Mesenchymal stem cell (in vitro differentiated cells and primary cell): ENCODE measurements around the gene BDKRB2.

ENCODE experiments used
- DNase-seq: peaks from one replicate; pipeline ENCODE4 v3.0.0-alpha.2; 2013
- H2AFZ ChIP-seq: one replicate; pipeline ENCODE4 v1.6.1; 2013; ENCODE audit warnings: low read depth, mild to moderate bottlenecking, control low read depth, inconsistent platforms, low read length, moderate library complexity
- H2AK5ac ChIP-seq: 2 replicates; pipeline ENCODE4 v1.6.1; 2013; ENCODE audit warnings: low read length, moderate library complexity, mild to moderate bottlenecking, inconsistent platforms; ENCODE audit not compliant: severe bottlenecking
- H2BK120ac ChIP-seq: one replicate; pipeline ENCODE4 v1.6.1; 2013; ENCODE audit warnings: low read depth, mild to moderate bottlenecking, inconsistent platforms, low read length, moderate library complexity
- H2BK12ac ChIP-seq, 2 experiments: one replicate each; pipeline ENCODE4 v1.6.1; 2013; ENCODE audit warnings: inconsistent platforms in 2 of 2, low read length in 2 of 2, mild to moderate bottlenecking in 2 of 2, moderate library complexity in 2 of 2, control low read depth in 1 of 2
- H2BK15ac ChIP-seq: one replicate; pipeline ENCODE4 v1.6.1; 2013; ENCODE audit warnings: mild to moderate bottlenecking, low read depth, inconsistent platforms; ENCODE audit not compliant: poor library complexity, severe bottlenecking
- H2BK5ac ChIP-seq: 2 replicates; pipeline ENCODE4 v1.6.1; 2013; ENCODE audit warnings: low read depth, mild to moderate bottlenecking, low read length, control low read depth, inconsistent platforms; ENCODE audit not compliant: poor library complexity, severe bottlenecking
- H3K14ac ChIP-seq, 2 experiments: one replicate each; pipeline ENCODE4 v1.6.1; 2013; ENCODE audit warnings: inconsistent platforms in 2 of 2, low read length in 2 of 2, control low read depth in 1 of 2, mild to moderate bottlenecking in 1 of 2, moderate library complexity in 1 of 2
- H3K18ac ChIP-seq, 2 experiments: one replicate each; pipeline ENCODE4 v1.6.1; 2013; ENCODE audit warnings: inconsistent platforms in 2 of 2, low read length in 2 of 2, control low read depth in 1 of 2, low read depth in 1 of 2, mild to moderate bottlenecking in 1 of 2
- H3K23ac ChIP-seq, 2 experiments: one replicate each; pipeline ENCODE4 v1.6.1; 2013; ENCODE audit warnings: inconsistent platforms in 2 of 2, low read length in 2 of 2, mild to moderate bottlenecking in 2 of 2, moderate library complexity in 2 of 2, control low read depth in 1 of 2
- H3K27ac ChIP-seq: 2 replicates; pipeline ENCODE4 v1.5.1; 2013; ENCODE audit warnings: mild to moderate bottlenecking, moderate library complexity, low read length, control low read depth, inconsistent platforms; ENCODE audit not compliant: poor library complexity, severe bottlenecking
- H3K27me3 ChIP-seq, 2 experiments: 2 replicates each; pipeline versions ENCODE4 v1.6.1 to v1.7.0; 2013; ENCODE audit warnings: low read length in 2 of 2, mild to moderate bottlenecking in 2 of 2, moderate library complexity in 2 of 2, control low read depth in 1 of 2, inconsistent platforms in 1 of 2; ENCODE audit not compliant: control insufficient read depth in 1 of 2, insufficient read depth in 1 of 2
- H3K36me3 ChIP-seq, 2 experiments: 2 replicates each; pipeline versions ENCODE4 v1.6.1 to v1.7.0; 2013; ENCODE audit warnings: low read length in 2 of 2, control low read depth in 1 of 2, inconsistent platforms in 1 of 2, low read depth in 1 of 2, mild to moderate bottlenecking in 1 of 2; ENCODE audit not compliant: insufficient read depth in 2 of 2, control insufficient read depth in 1 of 2
- H3K4ac ChIP-seq, 2 experiments: one replicate each; pipeline ENCODE4 v1.6.1; 2013; ENCODE audit warnings: inconsistent platforms in 2 of 2, low read length in 2 of 2, mild to moderate bottlenecking in 2 of 2, moderate library complexity in 2 of 2, control low read depth in 1 of 2, low read depth in 1 of 2
- H3K4me1 ChIP-seq: 2 replicates; pipeline ENCODE4 v1.6.1; 2013; ENCODE audit warnings: low read depth, low read length, control low read depth; ENCODE audit not compliant: control insufficient read depth, insufficient read depth
- H3K4me2 ChIP-seq: 2 replicates; pipeline ENCODE4 v1.6.1; 2013; ENCODE audit warnings: low read length, mild to moderate bottlenecking, inconsistent platforms; ENCODE audit not compliant: poor library complexity, severe bottlenecking
- H3K4me3 ChIP-seq, 2 experiments: 2 replicates each; pipeline versions ENCODE4 v1.5.1 to v1.7.0; 2013; ENCODE audit warnings: low read length in 2 of 2, mild to moderate bottlenecking in 2 of 2, control low read depth in 1 of 2, low read depth in 1 of 2; ENCODE audit not compliant: insufficient read depth in 1 of 2
- H3K79me1 ChIP-seq: replicated peaks from 2 replicates; pipeline ENCODE4 v1.6.1; 2013; ENCODE audit warnings: mild to moderate bottlenecking, control low read depth, low read length, inconsistent platforms; ENCODE audit not compliant: poor library complexity, severe bottlenecking
- H3K9ac ChIP-seq: 2 replicates; pipeline ENCODE4 v1.7.0; 2013; ENCODE audit warnings: mild to moderate bottlenecking, low read length, moderate library complexity
- H3K9me3 ChIP-seq: 2 replicates; pipeline ENCODE4 v1.7.0; 2013; ENCODE audit warnings: mild to moderate bottlenecking, low read length; ENCODE audit not compliant: control insufficient read depth
- H4K8ac ChIP-seq: one replicate; pipeline ENCODE4 v1.6.1; 2013; ENCODE audit warnings: inconsistent platforms, mild to moderate bottlenecking, low read length, moderate library complexity
- H4K91ac ChIP-seq: one replicate; pipeline ENCODE4 v1.6.1; 2013; ENCODE audit warnings: mild to moderate bottlenecking, low read length, inconsistent platforms
- WGBS: methylation state at CpG from one replicate; pipeline ENCODE4 v1.1.7; 2013; ENCODE audit warnings: mixed read lengths; 5-methylcytosine and 5-hydroxymethylcytosine counted together

Gene BDKRB2

GRCh38 chr14:96205978-96206360, 1.3 kb downstream of the BDKRB2 start:
- Histone ChIP-seq H2BK12ac (peak overlapping the region in 1 of 2 experiments; percentile 7), H2BK120ac (no peak overlapping the region), H2AFZ (no peak overlapping the region), H3K14ac (no peak overlapping the region), H3K18ac (peak overlapping the region in 1 of 2 experiments; percentile 41), H2BK15ac (no peak overlapping the region), H3K9me3 (no peaks in the 10 kb centered on the region), H4K8ac (no peak overlapping the region), H2BK5ac (peak overlapping the region; percentile 4), H3K4me3 (peak overlapping the region; percentile 64 to 95), H4K91ac (no peak overlapping the region), H3K9ac (peak overlapping the region; percentile 96), H3K36me3 (peaks cover 15 to 48% of the 10 kb centered on the region in 2 experiments), H3K27ac (peak overlapping the region; percentile 69), H3K4me2 (peak overlapping the region; percentile 60), H3K79me1 (peaks cover 3% of the 10 kb centered on the region), H2AK5ac (peak overlapping the region; percentile 60), H3K23ac (no peak overlapping the region), H3K4me1 (peaks cover 28% of the 10 kb centered on the region), H3K27me3 (no peaks in the 10 kb centered on the region), H3K4ac (no peak overlapping the region)
- DNase-seq, result no peak
- 91% methylated on average over 5 of the region's 6 CpGs for WGBS

GRCh38 chr14:96206461-96206860, 1.8 kb downstream of the BDKRB2 start:
- Histone ChIP-seq H3K4ac (no peak overlapping the region), H2BK5ac (no peak overlapping the region), H3K27ac (peak overlapping the region; percentile 69), H3K9ac (peak overlapping the region; percentile 96), H4K8ac (no peak overlapping the region), H2BK120ac (no peak overlapping the region), H3K4me3 (peak overlapping the region; percentile 64 to 95), H2BK12ac (no peak overlapping the region), H3K4me1 (peaks cover 28% of the 10 kb centered on the region), H3K14ac (no peak overlapping the region), H3K18ac (peak overlapping the region in 1 of 2 experiments; percentile 30), H3K27me3 (no peaks in the 10 kb centered on the region), H3K4me2 (peak overlapping the region; percentile 60), H3K79me1 (peaks cover 8% of the 10 kb centered on the region), H3K36me3 (peaks cover 20 to 53% of the 10 kb centered on the region in 2 experiments), H3K23ac (no peak overlapping the region), H3K9me3 (peaks cover 2% of the 10 kb centered on the region), H2AK5ac (peak overlapping the region; percentile 60), H2AFZ (no peak overlapping the region), H4K91ac (no peak overlapping the region), H2BK15ac (no peak overlapping the region)
- no peak for DNase-seq
- 88% methylated on average over 8 of the region's 8 CpGs for WGBS

- Histone ChIP-seq H3K9me3 (peaks cover 6% of the 10 kb centered on the region), H2AK5ac (no peak overlapping the region), H4K8ac (no peak overlapping the region), H2BK12ac (no peak overlapping the region), H3K14ac (no peak overlapping the region), H3K23ac (no peak overlapping the region), H3K18ac (no peak overlapping the region), H3K36me3 (peaks cover 28 to 65% of the 10 kb centered on the region in 2 experiments), H3K27ac (no peak overlapping the region), H2AFZ (no peak overlapping the region), H3K4me1 (peaks cover 28% of the 10 kb centered on the region), H3K27me3 (no peaks in the 10 kb centered on the region), H3K4me2 (no peak overlapping the region), H2BK5ac (no peak overlapping the region), H2BK120ac (no peak overlapping the region), H4K91ac (no peak overlapping the region), H3K79me1 (peaks cover 16% of the 10 kb centered on the region), H2BK15ac (no peak overlapping the region), H3K4ac (no peak overlapping the region), H3K4me3 (peak overlapping the region in 1 of 2 experiments; percentile 95), H3K9ac (peak overlapping the region; percentile 96)
- whole genome bisulfite sequencing, result 96% methylated on average over 5 of the region's 5 CpGs
- DNase-seq, result no peak
Measured at GRCh38 chr14:96207686-96208085, 3.0 kb downstream of the BDKRB2 start.

- DNase-seq, result no peak
- H3K79me1 ChIP-seq, result peaks cover 26% of the 10 kb centered on the region
- no peak overlapping the region for H2BK15ac ChIP-seq
- H2BK12ac ChIP-seq, result no peak overlapping the region
- H3K4ac ChIP-seq, result no peak overlapping the region
- no peak overlapping the region for H4K8ac ChIP-seq
- H3K9ac ChIP-seq, result peak overlapping the region; percentile 96
- H3K23ac ChIP-seq, result no peak overlapping the region
- no peak overlapping the region for H3K4me2 ChIP-seq
- H4K91ac ChIP-seq, result no peak overlapping the region
- H3K14ac ChIP-seq, result no peak overlapping the region
- peak overlapping the region in 1 of 2 experiments; percentile 95 for H3K4me3 ChIP-seq
- H2BK120ac ChIP-seq, result no peak overlapping the region
- H2AK5ac ChIP-seq, result no peak overlapping the region
- peaks cover 6% of the 10 kb centered on the region for H3K9me3 ChIP-seq
- H3K27ac ChIP-seq, result no peak overlapping the region
- 94% methylated on average over 12 of the region's 12 CpGs for WGBS
- no peaks in the 10 kb centered on the region for H3K27me3 ChIP-seq
- peak overlapping the region in 1 of 2 experiments; percentile 9 for H3K18ac ChIP-seq
- H3K36me3 ChIP-seq, result peaks cover 37 to 76% of the 10 kb centered on the region in 2 experiments
- no peak overlapping the region for H2AFZ ChIP-seq
- H3K4me1 ChIP-seq, result peaks cover 29% of the 10 kb centered on the region
- no peak overlapping the region for H2BK5ac ChIP-seq
Measured at GRCh38 chr14:96208739-96209138, 4.1 kb downstream of the BDKRB2 start.
